K562 (cell line): ENCODE measurements around the gene CERS6.

Source experiments
- EZH2 ChIP-seq: IDR thresholded peaks from 2 replicates; pipeline ENCODE4 v1.6.1; 2012; ENCODE audit warnings: low read depth, mild to moderate bottlenecking, inconsistent platforms, low read length, borderline replicate concordance
- FOXM1 ChIP-seq, 2 experiments: fragments of 450-650 bp in 1 of 2; sonication (generic) in 1 of 2; formaldehyde crosslinking in 1 of 2; IDR thresholded peaks; 2 replicates each; pipeline versions ENCODE4 v1.6.1 to v1.9.0; 2017 to 2022; ENCODE audit warnings: low read depth in 2 of 2, mild to moderate bottlenecking in 2 of 2, missing genetic modification reagents in 1 of 2, moderate library complexity in 1 of 2
- KAT7 ChIP-seq: sonication (generic); formaldehyde crosslinking; IDR thresholded peaks from 2 replicates; pipeline ENCODE4 v1.8.0; 2022; ENCODE audit warnings: missing genetic modification reagents, mild to moderate bottlenecking, borderline replicate concordance
- NR2F6 ChIP-seq: fragments of 450-650 bp; formaldehyde crosslinking; IDR thresholded peaks from 2 replicates; pipeline ENCODE4 v1.4.0; 2020; ENCODE audit warnings: mild to moderate bottlenecking
- ZKSCAN3 ChIP-seq: fragments of 250-450 bp; sonication (Bioruptor Pico); IDR thresholded peaks from 2 replicates; pipeline ENCODE4 v1.4.0; 2020
- ZNF121 ChIP-seq: sonication (generic); formaldehyde crosslinking; conservative IDR thresholded peaks from 2 replicates; pipeline ENCODE4 v1.8.0; 2022; ENCODE audit warnings: missing genetic modification reagents
- ZNF561 ChIP-seq: fragments of 450-650 bp; formaldehyde crosslinking; conservative IDR thresholded peaks from 2 replicates; pipeline ENCODE4 v1.4.0; 2020; ENCODE audit warnings: mild to moderate bottlenecking, moderate library complexity

DNA sequence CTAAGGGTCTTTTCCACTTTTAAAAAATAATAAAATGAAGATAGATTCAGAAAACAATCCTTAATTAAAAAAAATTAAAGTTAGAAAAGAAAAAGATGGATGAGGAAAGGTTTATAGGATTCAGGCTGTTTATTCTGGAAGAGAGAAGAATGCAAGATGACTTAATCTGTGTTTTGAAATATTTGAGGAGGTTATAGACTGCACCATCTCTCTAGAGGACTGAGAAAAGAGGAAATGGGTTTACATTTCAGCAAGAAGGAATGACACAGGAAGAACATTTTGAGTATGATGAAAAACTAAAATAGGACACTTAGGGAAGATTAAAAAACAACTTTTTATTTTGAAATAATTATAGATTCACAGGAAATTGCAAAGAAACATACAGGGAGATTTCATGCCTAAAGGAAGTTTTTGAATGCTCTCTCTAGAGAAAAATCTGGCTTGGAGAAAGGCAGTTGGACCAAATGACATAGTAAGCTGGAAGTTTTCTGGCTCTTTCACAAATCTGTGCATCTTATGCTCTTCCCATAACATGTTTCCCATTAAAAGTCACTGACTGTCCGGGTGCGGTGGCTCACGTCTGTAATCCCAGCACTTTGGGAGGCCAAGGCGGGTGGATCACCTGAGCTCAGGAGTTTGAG, 75.0 kb downstream of the CERS6 start:
- no peak for TF ChIP-seq EZH2
- TF ChIP-seq KAT7 (CRISPR knock-in tag): no peak
- no peak for TF ChIP-seq NR2F6
- TF ChIP-seq ZNF561 (CRISPR knock-in tag): no peak
- TF ChIP-seq FOXM1 (IDR thresholded peaks at IDR 0.05; ENCODE audit: low read depth): no peak
- no peak for TF ChIP-seq FOXM1 (CRISPR knock-in tag; IDR thresholded peaks at IDR 0.05; ENCODE audit: low read depth)
- no peak for TF ChIP-seq ZKSCAN3
- TF ChIP-seq ZNF121 (CRISPR knock-in tag): no peak
